Stomach smooth muscle (tissue), 2 donors: ENCODE results near the gene TUBGCP2.
"Not testable (repeated sequence)": the region's sequence is repeated elsewhere in the genome, so short reads cannot be mapped to it uniquely, and the experiment has no call there.

Experiments used
- H3K27ac ChIP-seq: one replicate; pipeline ENCODE4 v1.7.0; 2013; ENCODE audit warnings: mild to moderate bottlenecking, low read length, inconsistent platforms
- H3K27me3 ChIP-seq, 2 donors: one replicate each; pipeline ENCODE4 v1.7.0; 2013; ENCODE audit warnings: low read length in 2 of 2; ENCODE audit not compliant: insufficient read depth in 2 of 2, control insufficient read depth in 1 of 2
- H3K36me3 ChIP-seq, 2 donors: one replicate each; pipeline ENCODE4 v1.7.0; 2013; ENCODE audit warnings: low read length in 2 of 2; ENCODE audit not compliant: control insufficient read depth in 2 of 2, insufficient read depth in 2 of 2
- H3K4me1 ChIP-seq: one replicate; pipeline ENCODE4 v1.7.0; 2013; ENCODE audit warnings: low read length; ENCODE audit not compliant: control insufficient read depth, insufficient read depth
- H3K4me3 ChIP-seq, 2 donors: one replicate each; pipeline ENCODE4 v1.7.0; 2013; ENCODE audit warnings: low read length in 2 of 2
- H3K9ac ChIP-seq, 2 donors: one replicate each; pipeline ENCODE4 v1.7.0; 2013; ENCODE audit warnings: low read length in 2 of 2, mild to moderate bottlenecking in 1 of 2
- H3K9me3 ChIP-seq, 2 donors: one replicate each; pipeline ENCODE4 v1.7.0; 2013; ENCODE audit warnings: low read length in 2 of 2; ENCODE audit not compliant: control insufficient read depth in 2 of 2
- donor health status: healthy.
- donor health status: Pancreatic carcinoma.

Gene TUBGCP2

DNA sequence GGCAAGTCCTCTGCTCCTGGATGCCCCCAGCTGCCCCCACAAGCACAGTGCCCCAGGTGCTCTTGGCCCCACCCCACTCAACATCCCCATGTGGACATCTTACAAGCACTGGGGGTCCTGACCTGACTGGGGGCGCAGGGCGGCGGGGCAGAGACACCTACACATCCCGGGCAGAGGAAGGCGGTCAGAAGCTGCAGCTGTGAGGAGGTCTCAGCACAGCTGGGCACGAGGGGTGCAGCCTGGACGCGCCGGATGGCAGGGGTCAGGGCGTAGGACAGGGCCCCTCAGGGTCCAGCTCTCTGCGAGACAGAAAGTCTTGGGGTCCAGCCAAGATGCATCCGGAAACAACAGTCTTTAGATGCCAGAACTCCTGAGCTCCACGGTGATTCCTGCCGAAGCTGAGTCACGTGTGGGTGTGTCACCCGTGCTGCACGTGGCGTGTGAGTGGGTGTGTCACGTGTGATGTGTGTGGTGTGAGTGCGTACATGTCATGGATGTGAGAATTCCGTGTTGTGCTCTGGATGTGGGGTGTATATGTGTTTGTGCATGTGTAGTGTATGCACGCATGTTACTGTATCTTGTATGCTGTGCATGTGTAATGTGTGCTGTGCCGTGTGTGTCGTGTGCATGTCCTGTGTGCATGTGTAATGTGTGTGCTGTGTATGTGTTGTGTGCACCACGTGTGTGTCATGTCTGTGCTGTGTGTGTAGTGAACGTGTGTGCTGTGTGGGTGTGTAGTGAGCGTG, 65.9 kb downstream of the TUBGCP2 start:
- Histone ChIP-seq H3K4me3 (no peak overlapping the region), H3K27ac (no peak overlapping the region), H3K4me1 (no peaks in the 10 kb centered on the region), H3K27me3 (peaks cover 33 to 48% of the 10 kb centered on the region in 2 donors), H3K36me3 (no peaks in the 10 kb centered on the region), H3K9ac (no peak overlapping the region), H3K9me3 (no peaks in the 10 kb centered on the region)

DNA sequence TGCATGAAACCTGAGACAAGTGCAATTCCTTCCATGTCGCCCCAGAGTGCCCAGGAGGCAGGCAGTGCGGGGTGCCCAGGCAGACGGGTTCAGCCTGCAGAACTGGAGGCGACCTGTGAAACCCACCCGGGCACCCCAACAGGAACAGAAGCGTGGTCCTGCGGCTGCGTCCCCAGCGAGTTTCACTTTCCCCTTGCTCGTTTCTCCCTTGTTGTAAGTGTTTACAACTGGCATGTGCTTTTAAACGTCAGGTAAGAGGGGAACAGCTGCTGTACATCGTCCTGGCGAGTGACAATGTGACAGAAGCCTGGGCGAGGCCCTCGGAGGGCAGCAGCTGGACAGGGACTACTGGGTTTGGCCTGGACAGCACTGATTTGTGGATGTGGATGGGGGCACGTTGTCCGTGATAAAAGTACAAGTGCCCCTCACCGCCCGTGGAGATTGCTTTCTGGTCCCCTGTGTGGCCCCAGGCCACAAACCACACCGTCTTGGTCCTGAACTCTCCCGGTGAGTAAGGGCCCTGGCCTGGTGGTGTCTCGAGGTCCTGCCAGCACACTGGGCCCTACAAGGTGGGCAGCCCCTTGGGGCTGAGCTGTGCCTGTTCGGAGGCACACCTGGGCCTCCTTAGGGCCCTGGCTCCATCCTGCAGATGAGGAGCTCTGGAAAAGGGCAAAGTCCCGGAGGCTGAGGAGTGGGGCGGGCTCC, 67.0 kb downstream of the TUBGCP2 start:
- peaks cover 10% of the 10 kb centered on the region for H3K4me1 ChIP-seq
- no peak overlapping the region for H3K27ac ChIP-seq
- no peak overlapping the region for H3K4me3 ChIP-seq
- H3K9me3 ChIP-seq = no peaks in the 10 kb centered on the region
- no peaks in the 10 kb centered on the region for H3K36me3 ChIP-seq
- H3K9ac ChIP-seq = no peak overlapping the region
- peaks cover 38 to 54% of the 10 kb centered on the region in 2 donors for H3K27me3 ChIP-seq

DNA sequence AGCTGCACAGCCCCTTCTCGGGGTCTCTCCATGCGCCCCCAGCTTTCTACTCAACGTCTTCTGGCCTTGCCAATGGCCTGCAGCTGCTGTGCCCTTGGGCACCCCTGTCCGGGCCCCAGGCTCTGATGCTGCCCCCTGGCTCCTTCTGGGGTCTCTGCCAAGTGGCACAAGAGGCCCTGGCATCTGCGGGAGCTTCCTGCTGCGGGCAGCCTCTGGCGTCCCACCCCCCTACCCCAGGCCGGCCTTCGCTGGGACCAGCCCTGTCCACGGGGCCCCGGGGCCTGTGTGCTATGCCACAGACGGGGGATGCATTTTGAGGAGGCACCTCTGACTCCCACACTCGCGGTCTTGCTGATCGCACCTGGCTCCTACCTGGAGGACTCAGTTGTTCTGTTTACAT, 68.7 kb downstream of the TUBGCP2 start:
- Histone ChIP-seq H3K9ac (no peak overlapping the region), H3K36me3 (no peaks in the 10 kb centered on the region), H3K4me1 (peaks cover 13% of the 10 kb centered on the region), H3K27ac (no peak overlapping the region), H3K9me3 (no peaks in the 10 kb centered on the region), H3K4me3 (no peak overlapping the region), H3K27me3 (peaks cover 32 to 54% of the 10 kb centered on the region in 2 donors)

DNA sequence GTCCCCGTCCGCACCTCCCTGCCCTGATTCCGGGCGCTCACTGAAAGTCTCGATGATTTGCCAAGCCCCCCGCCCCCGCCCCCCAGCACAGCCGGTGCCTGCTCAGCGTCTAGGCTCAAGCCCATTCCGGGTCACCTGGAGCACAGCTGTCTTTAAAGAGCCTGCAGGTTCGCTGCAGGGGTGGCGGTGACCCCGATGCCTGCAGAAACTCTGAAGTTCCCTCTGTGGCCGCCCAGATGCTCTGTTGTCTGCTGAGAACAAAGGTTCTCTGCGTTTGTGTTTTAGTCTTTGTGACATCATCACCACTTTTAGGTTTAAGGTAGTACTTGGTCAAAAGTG, 70.2 kb downstream of the TUBGCP2 start:
- Histone ChIP-seq H3K4me1 (peaks cover 13% of the 10 kb centered on the region), H3K9me3 (no peaks in the 10 kb centered on the region), H3K9ac (no peak overlapping the region), H3K36me3 (no peaks in the 10 kb centered on the region), H3K27me3 (peaks cover 36 to 53% of the 10 kb centered on the region in 2 donors), H3K27ac (no peak overlapping the region), H3K4me3 (no peak overlapping the region)

DNA sequence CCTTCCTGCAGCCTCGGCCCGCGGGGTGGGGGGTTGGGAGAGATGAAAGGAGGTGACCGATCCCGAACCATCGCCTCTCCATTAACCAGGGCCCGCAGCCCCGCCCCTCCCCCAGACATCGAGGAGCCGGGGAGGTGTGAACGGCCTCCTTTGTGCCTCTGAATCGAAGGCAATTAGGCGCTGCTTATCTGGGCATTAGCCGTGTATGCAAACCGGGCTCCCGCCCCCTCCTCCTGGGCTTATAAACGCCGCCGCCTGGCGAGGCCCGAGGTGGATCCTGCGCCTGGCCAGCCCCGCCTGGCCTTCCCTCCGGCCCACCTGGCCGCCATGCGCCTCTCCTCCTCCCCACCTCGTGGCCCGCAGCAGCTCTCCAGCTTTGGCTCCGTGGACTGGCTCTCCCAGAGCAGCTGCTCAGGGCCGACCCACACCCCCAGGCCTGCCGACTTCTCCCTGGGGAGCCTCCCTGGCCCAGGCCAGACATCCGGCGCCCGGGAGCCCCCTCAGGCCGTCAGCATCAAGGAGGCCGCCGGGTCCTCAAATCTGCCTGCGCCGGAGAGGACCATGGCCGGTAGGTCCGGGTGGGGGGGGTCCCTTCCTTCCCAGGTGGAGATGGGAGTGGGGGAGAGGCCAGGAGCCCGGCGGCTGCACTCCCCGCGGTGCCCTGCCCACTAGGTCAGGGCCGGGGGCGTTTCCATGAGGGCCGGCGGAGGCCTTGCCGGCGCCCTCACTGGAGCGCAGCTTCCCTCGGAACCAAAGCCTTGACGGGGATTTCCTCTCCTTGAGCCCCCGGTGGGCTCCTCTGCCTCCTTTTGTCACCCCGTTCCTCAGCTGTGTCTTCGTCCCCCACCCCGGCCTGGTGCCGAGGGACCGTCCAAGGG, 70.8 kb downstream of the TUBGCP2 start, which contains the start of gene VENTX:
VENTX (plus strand) TSS at position 268 of the 878 bp plus-strand sequence; CDS start at position 328, 60 bp downstream.
- H3K36me3 ChIP-seq = no peaks in the 10 kb centered on the region
- H3K9me3 ChIP-seq = no peaks in the 10 kb centered on the region
- H3K9ac ChIP-seq = no peak within 1 kb of the TSS
- H3K27ac ChIP-seq = no peak within 1 kb of the TSS
- H3K4me1 ChIP-seq = peaks cover 13% of the 10 kb centered on the region
- H3K27me3 ChIP-seq = peaks cover 36 to 49% of the 10 kb centered on the region in 2 donors
- no peak within 1 kb of the TSS for H3K4me3 ChIP-seq

DNA sequence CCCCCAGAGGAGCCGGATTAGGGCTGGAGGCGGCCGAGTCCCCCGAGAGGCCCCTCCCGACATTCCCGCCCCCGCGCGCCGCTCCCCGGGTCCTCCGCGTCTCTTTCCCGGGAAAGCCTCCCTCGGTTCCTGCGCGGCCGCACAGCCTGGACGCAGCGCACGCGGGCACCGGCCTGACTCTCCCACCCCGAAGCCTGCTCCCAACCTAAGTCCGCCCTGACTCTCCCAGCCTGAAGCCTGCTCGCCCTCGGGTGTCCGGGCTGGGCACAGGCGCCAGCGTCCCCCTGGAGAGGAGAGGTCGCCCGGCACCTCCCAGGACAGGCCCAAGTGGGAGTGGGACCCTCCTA, 71.5 kb downstream of the TUBGCP2 start:
- Histone ChIP-seq H3K4me3 (no peak overlapping the region), H3K27me3 (peaks cover 35 to 49% of the 10 kb centered on the region in 2 donors), H3K9ac (no peak overlapping the region), H3K36me3 (no peaks in the 10 kb centered on the region), H3K27ac (no peak overlapping the region), H3K9me3 (no peaks in the 10 kb centered on the region), H3K4me1 (peaks cover 13% of the 10 kb centered on the region)

DNA sequence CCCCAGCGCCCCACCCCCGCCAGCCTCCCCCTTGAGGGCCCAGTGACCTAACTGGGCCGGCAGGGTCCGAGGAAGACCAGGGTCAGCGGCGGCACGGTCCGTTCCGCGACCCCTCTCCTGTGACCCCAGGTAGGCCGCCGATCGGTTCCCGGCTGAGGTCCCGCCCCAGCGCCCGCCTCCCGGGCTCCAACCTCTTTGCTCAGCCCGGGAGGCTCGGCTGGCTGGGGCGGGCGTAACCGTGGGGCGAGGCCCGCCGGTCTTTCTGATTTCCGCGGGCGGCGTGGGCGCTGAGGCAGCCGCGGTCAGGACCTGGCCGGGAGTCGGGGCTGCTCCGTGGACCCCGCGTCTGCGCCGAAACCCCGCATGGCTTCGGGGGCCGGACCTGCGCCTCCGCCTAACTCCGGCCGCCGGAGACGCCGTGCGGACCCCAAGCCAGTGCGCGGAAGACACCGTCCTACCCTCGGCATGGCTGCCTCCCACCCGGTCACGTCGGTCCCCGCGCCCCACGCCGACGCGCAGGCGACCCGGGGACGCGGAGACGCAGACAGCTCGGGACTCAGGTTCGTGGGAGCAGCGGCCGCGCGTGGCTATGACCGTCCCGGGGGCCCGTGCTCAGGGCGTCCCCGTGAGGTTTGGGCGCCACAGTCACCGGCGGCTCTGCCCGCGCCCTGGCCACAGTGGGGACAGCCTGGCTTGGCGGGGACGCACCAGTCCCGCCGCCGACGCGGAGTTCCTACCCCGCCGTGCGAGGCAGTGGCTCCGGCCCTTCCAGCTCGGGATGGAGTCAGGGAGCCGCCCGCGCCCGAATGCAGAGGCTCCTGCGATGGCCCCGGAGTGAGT, 72.1 kb downstream of the TUBGCP2 start:
- H3K9ac ChIP-seq = no peak overlapping the region
- H3K36me3 ChIP-seq = no peaks in the 10 kb centered on the region
- no peaks in the 10 kb centered on the region for H3K9me3 ChIP-seq
- H3K4me3 ChIP-seq = no peak overlapping the region
- H3K4me1 ChIP-seq = peaks cover 13% of the 10 kb centered on the region
- H3K27ac ChIP-seq = no peak overlapping the region
- peaks cover 34 to 49% of the 10 kb centered on the region in 2 donors for H3K27me3 ChIP-seq

DNA sequence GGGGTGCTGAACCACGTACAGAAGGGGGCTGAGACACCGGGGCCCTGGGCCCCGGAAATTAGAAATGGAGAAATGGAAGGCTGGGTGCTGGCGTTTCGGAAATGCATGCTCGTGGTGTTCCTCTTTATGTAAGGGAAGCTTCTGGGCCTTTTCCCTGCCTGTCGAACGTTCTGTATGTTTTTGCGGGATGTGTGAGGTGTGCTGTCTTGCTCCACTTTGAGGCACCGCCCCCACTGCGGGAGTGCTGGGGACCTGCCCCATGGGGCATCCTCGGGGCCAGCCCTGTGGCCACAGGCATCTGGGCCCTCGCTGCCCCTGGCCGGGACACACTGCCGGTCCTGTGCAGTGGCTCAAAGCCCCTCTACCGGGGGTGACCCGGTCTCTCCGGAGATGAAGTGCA, 72.7 kb downstream of the TUBGCP2 start:
- H3K4me1 ChIP-seq = peaks cover 13% of the 10 kb centered on the region
- no peak overlapping the region for H3K9ac ChIP-seq
- no peaks in the 10 kb centered on the region for H3K9me3 ChIP-seq
- H3K27me3 ChIP-seq = peaks cover 30 to 50% of the 10 kb centered on the region in 2 donors
- no peak overlapping the region for H3K4me3 ChIP-seq
- H3K27ac ChIP-seq = no peak overlapping the region
- no peaks in the 10 kb centered on the region for H3K36me3 ChIP-seq

DNA sequence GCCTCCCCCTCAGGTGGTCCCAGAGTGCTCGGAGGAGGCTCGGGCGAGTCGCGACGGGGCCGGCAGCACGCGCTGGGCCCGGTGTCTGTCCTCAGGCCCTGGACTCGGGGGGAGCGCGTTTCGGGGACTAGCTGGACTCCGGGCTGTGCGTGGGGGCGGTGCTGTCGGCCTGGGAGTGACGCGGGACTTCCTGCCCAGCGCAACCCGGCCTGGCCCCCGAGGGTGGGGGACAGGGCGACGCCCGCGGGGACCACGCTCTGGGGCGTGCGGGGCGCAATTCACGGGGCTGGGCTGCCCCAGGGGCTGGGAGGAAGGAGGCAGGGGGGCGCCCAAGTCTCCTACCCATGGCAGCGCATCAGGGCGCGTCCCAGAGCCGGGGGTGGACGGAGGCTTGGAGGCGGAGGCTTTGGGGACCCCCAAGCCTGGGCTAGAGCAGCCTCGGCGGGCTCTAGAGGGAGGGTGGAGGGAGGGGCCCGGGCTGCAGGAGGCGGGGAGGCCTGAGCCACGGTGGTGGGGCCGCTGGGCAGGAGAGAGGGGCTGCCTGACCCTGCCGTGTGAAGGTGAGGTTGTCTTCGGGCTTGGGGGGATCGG, 73.3 kb downstream of the TUBGCP2 start:
- no peaks in the 10 kb centered on the region for H3K36me3 ChIP-seq
- peaks cover 27 to 54% of the 10 kb centered on the region in 2 donors for H3K27me3 ChIP-seq
- H3K9ac ChIP-seq = no peak overlapping the region
- peaks cover 13% of the 10 kb centered on the region for H3K4me1 ChIP-seq
- H3K9me3 ChIP-seq = no peaks in the 10 kb centered on the region
- H3K4me3 ChIP-seq = no peak overlapping the region
- H3K27ac ChIP-seq = no peak overlapping the region

DNA sequence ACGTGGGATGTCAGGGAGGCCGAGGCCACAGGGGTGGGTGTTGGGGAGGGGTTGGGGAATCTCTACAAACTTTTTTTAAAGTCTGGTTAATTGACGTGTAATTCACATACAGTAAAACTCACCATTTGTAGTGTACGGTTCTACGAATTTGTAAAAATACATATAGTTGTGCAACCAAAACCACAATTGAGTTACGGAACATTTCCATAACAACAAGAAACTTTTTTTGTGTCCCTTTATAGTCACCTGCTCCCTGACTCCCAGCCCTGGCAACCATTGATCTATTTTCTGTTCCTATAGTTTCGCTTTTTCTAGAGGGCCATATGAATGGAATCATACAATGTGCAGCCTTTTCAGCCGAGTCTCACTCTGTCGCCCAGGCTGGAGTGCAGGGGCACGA, 73.9 kb downstream of the TUBGCP2 start:
- not testable (repeated sequence) for H3K4me3 ChIP-seq, H3K27ac ChIP-seq, H3K9ac ChIP-seq, H3K36me3 ChIP-seq, H3K9me3 ChIP-seq
- peaks cover 13% of the 10 kb centered on the region for H3K4me1 ChIP-seq
- peaks cover 27 to 56% of the 10 kb centered on the region in 2 donors for H3K27me3 ChIP-seq
